ENCODE results near the gene ST8SIA6. TPM values are rescaled to one million over a fixed set of nuclear protein-coding genes. Genes with fewer than 3 reads are reported as not detected.

Gene ST8SIA6
- total and polyA plus RNA-seq, 9 of the 15 experiments (the other 6 are each of a cell fraction or from before 2014, with no cell fraction given): 0.69 to 6.7 (median 5.0) TPM

DNA sequence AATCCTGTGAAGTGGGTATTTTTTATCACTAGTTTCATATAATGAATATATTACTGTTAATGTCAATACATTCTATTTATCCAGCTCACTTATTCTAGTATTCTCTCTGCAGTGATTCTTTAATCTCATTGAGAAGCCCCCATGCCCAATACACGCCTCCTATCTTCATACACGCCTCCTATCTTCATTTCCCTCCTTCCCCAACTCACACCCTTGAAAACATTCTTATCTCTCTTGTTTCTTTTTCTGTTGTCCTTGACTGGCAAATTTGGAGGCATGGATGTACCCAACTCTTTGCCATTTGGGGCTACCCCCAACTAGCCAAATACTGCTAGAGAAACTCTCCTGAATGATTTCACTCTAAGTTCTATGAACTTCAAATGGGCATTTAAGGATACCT, 40.5 kb downstream of the ST8SIA6 start (continued):
- TF ChIP-seq, protein P1, sequence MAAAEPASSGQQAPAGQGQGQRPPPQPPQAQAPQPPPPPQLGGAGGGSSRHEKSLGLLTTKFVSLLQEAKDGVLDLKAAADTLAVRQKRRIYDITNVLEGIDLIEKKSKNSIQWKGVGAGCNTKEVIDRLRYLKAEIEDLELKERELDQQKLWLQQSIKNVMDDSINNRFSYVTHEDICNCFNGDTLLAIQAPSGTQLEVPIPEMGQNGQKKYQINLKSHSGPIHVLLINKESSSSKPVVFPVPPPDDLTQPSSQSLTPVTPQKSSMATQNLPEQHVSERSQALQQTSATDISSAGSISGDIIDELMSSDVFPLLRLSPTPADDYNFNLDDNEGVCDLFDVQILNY (CRISPR knock-in tag; IDR thresholded peaks at IDR 0.05): no peak

GRCh38 chr10:17412323-17412722, 42.1 kb downstream of the ST8SIA6 start:
- DNase-seq (ENCODE audit: extremely low read depth in 1 of 4, low spot score in 3 of 4): peak in 3 of 4 experiments; percentile 25 to 77 (median 67)
- ChIA-PET POLR2A (interaction anchor here (0.8 to 1.1 kb wide), 2 partner anchors 13 to 231 kb away, joined by 3 to 4 read pairs; partner anchors contain the start of gene STAM), CTCF (ENCODE audit: low intra/inter-chr PET ratio) (no interaction called here)
- no peaks in the 10 kb centered on the region for H3K79me2 ChIP-seq (ENCODE audit: control insufficient read depth, insufficient read depth, low read length)
- no TSS peak for BruUV-seq (replicated peaks)
- H3K9me1 ChIP-seq (ENCODE audit: control insufficient read depth, insufficient read depth, low read length): no peaks in the 10 kb centered on the region
- H3K27ac ChIP-seq (ENCODE audit: extremely low read depth, low read depth, low read length): 0 out of 3 replicates have a peak overlapping the region, but pooled peaks have one; percentile 7
- H3K36me3 ChIP-seq (ENCODE audit: control insufficient read depth, insufficient read depth, low read length): peaks cover 17% of the 10 kb centered on the region; the same call in 2 of the 3 replicates
- H3K9me3 ChIP-seq (replicated peaks; ENCODE audit: control insufficient read depth, insufficient read depth, low read depth, low read length): no peaks in the 10 kb centered on the region
- no peak overlapping the region for H3K4me3 ChIP-seq
- H3K4me1 ChIP-seq (replicated peaks in 1 of 2; ENCODE audit: control insufficient read depth in 2 of 2, insufficient read depth in 2 of 2, low read length in 2 of 2): peaks cover 22 to 51% of the 10 kb centered on the region in 2 experiments; a peak in 4 of 5 replicates
- peak; percentile 92 for ATAC-seq
- intact Hi-C loops (cut with micrococcal nuclease): loop anchor here (5.0 kb wide), 1 partner anchor 120 kb away; no protein-coding TSS in a partner anchor
- H3K27me3 ChIP-seq (ENCODE audit: control insufficient read depth in 2 of 2, insufficient read depth in 2 of 2, low read length in 2 of 2): no peaks in the 10 kb centered on the region
- in situ Hi-C loops (cut with MboI): no loop called here
- no peak overlapping the region for H3K4me2 ChIP-seq (ENCODE audit: insufficient read depth, low read length)
- WGBS (ENCODE audit: insufficient coverage, low coverage, missing lambda C conversion rate): 29% methylated on average over 2 of the region's 2 CpGs
- H2AFZ ChIP-seq (ENCODE audit: low read depth, low read length): no peak overlapping the region
- no peaks in the 10 kb centered on the region for H4K20me1 ChIP-seq (replicated peaks; ENCODE audit: control insufficient read depth, insufficient read depth, low read length)
- peak; percentile 82 for FAIRE-seq
- no peak overlapping the region for H3K9ac ChIP-seq (ENCODE audit: insufficient read depth in 1 of 2, low read depth in 2 of 2, low read length in 2 of 2)
- no peak for TF ChIP-seq ZNF175 (CRISPR knock-in tag; IDR thresholded peaks at IDR 0.05; ENCODE audit: low read depth)
- peak; percentile 45; the same call in 1 of the 2 replicates for TF ChIP-seq CHAMP1 (IDR thresholded peaks at IDR 0.05)
- peak; percentile 47; the same call in 1 of the 2 replicates for TF ChIP-seq ZNF311 (CRISPR knock-in tag; IDR thresholded peaks at IDR 0.05)
- TF ChIP-seq POLR2H (tag; IDR thresholded peaks at IDR 0.05; ENCODE audit: low read depth): no peak
- TF ChIP-seq LCOR (CRISPR knock-in tag; IDR thresholded peaks at IDR 0.05): no peak
- TF ChIP-seq NEUROD1 (IDR thresholded peaks at IDR 0.05; ENCODE audit: borderline replicate concordance, low read depth, low read length, partially characterized antibody): no peak
- TF ChIP-seq TGIF2 (CRISPR knock-in tag; IDR thresholded peaks at IDR 0.05): no peak
- TF ChIP-seq CREM (IDR thresholded peaks at IDR 0.05; ENCODE audit: low read depth): peak; percentile 39; the same call in 1 of the 2 replicates
- TF ChIP-seq CTCF (IDR thresholded peaks at IDR 0.05 in 2 of 3, conservative IDR thresholded peaks at IDR 0.05 in 1 of 3; ENCODE audit: insufficient read depth in 2 of 3, low read depth in 1 of 3, low read length in 3 of 3): peak; percentile 52 to 61 (median 56); a peak in 5 of 6 replicates
- TF ChIP-seq ID3 (CRISPR knock-in tag; IDR thresholded peaks at IDR 0.05): no peak
- no peak for TF ChIP-seq ID3 (tag; IDR thresholded peaks at IDR 0.05)
- no peak for TF ChIP-seq KHSRP (IDR thresholded peaks at IDR 0.05)
- TF ChIP-seq MIER1 (IDR thresholded peaks at IDR 0.05; ENCODE audit: low read depth): no peak
- no peak for TF ChIP-seq PHB2 (IDR thresholded peaks at IDR 0.05; ENCODE audit: low read depth)
- no peak for TF ChIP-seq ATF7 (IDR thresholded peaks at IDR 0.05)

Measured in K562 (cell line).